NCI-H345 treated with DMSO at 0.1 percent for 48 hours (cell line): ENCODE results near the gene SPACA4.

ENCODE experiments used
- DNase-seq: peaks from one replicate; lab custom pipeline; 2025; ENCODE audit not compliant: unreplicated experiment; lab: John Stamatoyannopoulos, UW

Gene SPACA4

DNA sequence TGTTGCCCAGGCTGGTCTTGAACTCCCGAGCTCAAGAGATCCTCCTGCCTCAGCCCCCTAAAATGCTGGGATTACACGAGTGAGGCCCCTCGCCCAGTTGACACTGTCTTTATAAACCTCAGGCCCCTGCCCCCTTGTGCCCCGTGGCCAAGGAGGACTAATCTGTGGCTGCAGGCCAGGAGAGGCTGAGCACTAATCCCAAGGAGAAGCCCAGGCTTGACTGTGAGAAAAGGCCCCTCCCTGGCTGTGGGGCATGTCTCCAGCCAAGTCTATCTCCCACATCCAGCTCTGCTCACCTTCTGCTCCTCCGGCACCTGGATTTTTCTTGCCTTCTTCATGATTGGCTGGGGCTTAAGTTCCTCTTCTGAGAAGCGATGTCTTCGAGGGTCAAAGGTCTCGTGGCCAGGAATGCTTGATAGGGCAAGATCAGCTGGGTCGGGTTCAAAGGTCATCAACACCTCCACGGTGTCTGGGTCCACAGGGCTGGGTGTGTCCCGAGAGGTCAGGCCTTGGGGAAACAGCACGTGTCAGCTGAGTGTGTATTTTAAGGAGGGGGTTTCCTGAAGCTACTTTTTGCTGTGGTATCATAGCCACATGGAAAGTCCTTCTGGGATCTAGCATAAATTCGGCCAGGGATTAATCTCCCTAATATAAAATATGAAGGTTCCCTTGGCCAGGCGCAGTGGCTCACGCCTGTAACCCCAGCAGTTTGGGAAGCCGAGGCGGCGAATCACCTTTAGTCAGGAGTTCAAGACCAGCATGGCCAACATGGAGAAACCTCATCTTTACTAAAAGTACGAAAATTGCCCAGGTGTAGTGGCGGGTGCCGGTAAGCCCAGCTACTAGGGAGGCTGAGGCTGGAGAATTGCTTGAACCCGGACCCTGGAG, 26.9 kb downstream of the SPACA4 start:
- DNase-seq = no peak

DNA sequence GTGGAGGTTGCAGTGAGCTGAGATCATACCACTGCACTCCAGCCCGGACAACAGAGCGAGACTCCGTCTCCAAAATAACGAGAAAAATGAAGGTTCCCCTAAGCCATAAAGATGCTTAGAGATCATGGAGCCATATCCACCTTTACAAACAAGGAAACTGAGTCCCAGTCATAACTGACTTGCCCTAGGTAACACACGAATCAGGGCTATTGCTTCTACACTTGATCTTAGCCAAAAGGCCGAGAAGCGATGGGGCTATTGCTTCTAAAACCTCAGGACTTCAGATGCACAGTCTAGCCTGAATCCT, 27.4 kb downstream of the SPACA4 start:
- DNase-seq = no peak

DNA sequence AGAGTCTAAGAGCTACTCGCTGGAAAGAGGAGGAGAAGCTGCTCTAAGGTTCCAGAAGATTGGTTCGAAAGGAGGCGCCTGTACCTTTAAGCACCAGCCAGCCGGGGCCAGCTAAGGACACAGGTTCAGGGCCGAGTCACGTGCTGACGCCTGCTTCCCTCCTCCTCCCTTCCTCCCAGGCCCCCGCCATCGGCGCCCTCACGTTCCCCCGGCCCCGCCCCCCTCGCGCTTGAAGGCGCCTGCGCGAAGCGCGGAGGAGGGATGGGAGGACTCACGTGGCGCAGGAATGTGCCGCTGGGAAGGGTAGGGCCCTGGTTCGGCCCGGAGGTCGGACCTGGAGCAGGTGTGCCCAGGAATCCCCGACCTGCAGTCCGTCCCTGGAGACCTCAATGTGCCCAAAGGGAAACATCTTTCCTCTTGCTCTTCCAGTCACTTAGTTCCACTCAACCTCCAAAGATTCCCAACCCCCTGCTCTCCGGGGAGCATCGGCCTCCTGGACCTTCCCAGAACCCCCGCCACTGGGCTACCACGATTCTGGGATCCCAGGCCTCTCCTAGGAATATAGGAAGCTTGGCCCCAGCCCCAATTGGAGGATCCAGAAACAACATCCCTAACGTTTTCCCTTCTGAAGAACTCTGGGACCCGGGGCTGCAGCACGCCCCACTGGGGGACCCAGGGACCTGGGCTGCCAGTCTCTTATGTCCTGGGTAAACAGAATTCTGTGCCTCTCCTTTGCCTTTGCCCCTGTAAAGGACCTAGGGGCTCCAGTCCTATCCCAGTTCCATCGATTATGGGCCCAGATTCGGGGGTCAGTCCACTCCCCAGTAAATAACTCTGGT, 28.1 kb downstream of the SPACA4 start:
- peak; percentile 66 for DNase-seq

DNA sequence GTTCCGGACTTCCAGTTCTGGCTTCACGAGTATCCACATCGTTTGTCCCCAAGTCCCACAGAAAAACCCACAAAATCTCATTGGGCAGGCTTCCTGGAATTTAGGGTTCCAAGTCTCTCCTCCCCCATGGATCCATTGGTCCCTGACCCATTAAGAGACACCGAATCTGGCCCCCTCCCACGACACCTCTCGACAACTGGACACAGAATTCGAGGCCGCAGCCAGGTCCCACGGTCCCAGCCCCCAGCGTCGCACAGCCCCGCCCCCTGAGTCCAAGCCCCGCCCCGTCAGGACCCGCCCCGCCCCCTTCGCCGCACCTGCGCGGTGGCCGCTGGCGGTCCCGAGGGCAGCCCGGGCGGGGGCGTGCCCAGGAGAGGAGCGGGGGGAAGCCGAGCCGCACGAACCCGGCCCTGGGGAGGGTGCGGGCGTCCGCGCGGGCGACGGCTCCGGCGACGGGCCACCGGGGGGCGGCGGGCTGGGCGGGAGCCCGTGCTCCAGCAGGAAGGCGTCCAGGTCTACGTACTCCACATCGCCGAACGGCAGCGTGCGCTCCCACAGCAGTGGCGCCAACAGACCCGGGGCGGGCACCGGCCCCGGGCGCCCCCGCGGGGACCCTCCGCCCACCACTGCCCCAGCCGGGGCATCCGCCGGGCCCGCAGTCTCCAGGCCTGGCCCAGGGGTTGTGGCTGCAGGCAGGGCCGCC, 28.9 kb downstream of the SPACA4 start:
- no peak for DNase-seq

DNA sequence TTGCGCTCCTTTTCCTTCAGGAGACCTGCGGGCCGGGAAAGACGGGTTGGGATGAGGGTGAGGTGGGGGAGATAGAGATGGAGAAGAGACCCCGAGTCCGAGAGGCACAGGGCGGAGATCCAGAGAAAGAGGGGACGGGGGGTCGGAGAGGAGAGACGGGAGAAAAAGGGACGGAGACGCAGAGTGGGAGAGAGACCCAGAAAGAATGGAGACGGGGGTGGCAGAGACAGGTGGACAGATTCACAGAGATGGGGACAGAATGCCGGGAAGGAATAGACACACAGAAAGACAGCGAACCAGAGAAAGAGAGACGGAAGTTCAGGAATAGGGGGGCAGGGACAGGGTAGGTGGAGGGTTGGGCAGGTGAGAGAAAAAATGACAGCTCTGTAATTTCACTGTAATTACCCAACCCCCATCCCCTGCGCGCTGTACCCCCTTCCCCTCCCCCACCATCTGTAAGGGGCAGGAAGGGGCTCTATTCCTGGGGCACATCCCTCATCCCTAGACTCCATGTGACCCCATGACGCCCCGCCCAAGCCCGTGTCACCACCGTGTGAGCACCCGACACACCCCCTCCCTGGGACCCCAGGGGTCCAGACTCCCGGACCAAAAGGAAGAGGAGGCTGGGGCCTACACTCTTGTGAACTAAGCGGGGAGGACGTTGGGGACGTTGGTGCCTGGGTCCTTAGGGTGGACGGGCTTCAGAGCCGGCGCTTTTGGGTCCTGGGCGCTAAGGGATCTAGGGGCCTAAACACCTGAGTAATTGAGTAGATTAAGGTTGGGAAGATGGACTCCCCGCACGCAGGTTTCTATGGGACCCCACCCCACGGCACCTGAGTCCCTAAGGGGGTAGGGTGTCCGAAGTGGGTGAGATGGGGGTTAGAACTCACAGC, 29.7 kb downstream of the SPACA4 start:
- no peak for DNase-seq

DNA sequence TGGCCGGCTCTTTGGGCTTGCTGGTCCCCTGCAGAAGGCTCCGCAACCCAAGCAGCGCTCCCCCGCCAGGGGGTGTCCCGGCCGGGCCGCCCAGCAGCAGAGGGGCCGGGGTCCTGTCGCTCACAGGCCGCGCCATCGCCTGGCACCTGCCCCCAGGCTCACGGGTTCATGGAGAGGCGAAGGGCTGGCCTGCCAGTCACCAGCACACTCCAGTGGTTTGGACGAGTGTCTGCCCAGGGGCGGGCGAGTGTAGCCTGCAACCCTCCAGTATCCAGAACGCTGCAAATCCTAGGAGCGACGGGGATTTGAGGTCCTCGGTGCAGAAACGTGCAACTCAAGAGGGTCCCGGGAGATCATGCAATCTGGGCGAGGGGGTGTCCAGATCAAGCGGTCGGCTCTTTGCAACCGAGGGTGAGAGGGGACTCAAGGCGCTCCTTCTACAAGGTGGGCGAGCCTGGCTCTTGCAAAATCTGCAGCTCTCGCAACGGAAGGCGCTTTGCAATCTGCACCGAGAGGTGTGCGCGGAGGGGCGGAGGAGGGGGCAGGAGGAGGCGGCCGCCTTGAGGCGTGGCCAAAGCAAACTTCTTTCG, 30.4 kb downstream of the SPACA4 start, which contains the start of gene DBP:
TSS of gene DBP (minus strand) at position 521 of the 590 bp plus-strand sequence. CDS start at position 136, 385 bp downstream.
- DNase-seq = no peak

DNA sequence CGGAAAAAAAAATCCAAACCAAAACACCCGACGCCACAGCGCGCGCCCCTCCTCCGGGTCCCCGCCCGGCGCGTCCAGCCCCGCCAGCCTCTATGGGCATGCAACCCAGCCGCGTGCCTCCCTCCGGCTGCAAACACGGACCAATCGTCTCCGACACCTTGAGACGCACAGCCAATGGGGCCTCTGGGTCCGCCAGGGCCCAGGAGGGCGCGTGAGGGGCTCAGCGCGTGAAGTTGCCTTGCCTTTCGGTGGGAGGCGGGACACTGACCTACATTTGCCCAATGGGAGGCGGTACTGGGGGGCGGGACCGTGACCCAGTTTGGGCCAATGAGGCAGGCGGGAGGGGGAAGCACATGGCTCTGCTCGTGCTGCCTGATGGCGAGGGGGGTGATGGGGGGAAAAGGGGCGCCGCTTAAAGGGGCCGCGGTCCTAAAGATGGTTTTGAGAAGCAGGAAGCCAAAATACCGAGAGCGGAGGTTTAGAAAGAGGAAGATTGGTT, 31.0 kb downstream of the SPACA4 start:
- DNase-seq = peak; percentile 72

DNA sequence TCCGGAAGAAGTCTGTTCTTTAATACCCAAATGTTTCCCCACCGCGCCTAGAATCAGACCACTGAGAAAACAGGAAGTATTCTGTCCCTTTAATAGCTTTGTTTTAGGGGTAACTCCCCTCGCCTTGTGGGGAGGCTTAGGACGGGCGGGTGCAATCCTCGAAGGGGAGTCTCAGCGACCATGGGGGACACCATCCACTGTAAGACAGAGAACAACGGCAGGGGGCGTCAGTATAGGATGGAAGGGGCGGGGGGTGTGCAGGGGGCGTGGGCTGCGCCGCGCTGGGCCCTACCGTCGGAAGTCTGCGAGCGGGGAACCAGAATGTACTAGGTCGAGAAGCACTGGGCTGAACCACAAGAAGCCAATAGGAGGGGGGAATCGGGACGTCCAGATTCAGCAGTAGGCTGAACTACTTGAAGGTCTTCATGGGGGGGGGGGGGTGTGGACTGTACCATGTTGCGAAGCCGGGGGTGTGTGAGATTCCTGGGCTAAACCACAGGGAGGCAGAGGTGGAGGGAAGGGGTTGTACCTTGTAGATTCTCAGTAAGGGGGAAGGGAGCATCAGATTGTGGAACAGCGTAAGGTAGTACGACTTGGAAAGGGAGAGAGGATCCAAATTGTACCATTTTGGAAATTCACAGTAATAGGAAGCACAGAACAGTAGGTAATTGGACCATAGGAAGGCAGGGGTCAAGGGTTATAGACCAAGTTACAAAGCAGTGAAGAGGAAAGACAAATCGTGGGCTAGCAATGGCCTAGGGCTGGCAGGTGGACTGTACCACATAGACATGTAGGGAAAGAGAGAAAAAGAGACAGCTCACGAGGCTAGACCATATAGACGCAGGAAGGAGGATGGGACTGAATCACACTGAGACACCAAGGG, 31.6 kb downstream of the SPACA4 start:
- DNase-seq = peak; percentile 37

DNA sequence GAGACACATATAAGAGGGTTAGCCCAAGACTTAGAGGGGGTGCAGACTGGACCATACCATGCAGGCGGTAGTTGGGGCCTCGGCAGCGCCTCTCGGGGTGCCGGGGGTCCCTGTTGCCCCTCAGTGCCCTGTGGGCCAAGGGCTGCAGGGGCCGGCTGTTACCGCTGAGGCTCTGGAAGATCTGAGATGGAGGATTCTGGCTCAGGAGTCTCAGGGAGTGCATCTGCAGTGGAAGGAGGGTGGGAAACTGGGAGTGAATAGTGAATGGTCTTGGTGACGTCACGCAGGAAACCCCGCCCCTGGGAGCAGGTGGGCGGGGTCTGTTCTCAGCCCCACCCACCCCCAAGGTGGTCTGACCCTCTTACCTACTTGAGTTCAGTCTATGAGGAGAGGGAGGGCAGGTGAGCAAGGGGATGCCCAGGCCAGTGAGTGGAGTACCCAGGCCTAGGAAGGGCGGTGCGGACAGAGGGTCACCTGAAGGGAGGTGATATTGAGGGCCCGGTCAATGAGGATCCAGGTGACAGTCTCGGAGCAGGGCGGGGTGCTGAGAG, 32.4 kb downstream of the SPACA4 start:
- no peak for DNase-seq

DNA sequence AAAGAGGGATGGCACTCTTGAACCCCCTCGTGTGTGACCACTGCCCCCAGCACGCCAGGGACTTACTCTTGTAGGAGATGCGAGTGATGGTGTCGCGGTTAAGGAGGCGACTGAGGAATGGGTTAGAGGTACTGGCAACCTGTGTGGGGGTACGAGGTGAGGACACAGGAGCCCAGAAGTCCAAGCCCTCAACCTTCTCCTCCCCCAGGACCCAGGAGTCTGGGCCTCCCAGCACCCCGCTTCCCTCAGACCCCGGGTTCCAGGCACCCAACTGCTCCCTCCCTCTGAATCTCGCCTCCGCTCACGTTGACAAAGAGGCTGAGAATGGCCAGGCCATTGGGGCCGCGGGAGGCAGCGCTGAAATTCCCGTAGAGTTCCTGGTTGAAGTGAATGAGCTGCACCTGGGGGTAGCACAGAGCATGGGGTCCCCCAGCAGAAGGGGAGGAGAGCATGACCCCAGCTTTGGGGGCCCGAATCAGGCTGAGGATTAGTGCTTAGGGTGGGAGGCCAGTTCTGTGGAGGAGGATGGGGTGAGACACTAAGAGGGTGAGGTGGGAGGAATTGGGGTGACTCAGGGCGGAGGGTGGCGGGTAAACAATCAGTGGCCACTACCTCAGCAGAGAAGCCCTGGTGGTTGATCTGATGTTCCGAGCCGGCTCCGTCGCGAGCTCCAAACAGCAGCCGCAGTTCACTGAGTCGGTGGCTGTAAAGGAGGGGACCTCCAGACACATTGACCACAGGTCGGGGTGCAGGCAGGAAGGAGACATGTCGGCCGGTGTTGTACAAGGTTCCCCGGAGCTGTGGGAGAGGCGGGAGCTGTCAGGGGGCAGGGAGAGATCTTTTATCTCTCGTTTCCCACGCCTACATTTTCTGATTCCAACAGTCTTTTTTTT, 33.2 kb downstream of the SPACA4 start:
- DNase-seq = no peak

DNA sequence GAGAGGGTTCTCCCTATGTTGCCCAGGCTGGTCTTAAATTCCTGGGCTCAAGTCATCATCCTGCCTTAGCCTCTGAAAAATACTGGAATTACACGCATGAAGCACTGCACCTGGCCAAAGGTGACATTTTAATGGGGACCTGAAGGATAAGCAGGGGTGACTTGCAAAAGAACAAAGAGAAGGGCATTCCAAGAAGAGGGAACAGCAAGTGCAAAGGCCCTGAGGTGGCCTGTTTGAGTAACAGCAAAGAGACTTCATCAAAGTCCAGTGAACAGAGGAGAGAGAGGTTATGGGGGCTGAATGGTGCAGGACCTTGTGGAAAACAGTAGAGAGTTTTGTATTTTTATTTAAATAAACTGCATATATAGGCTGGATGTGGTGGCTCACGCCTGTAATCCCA, 35.3 kb downstream of the SPACA4 start:
- no peak for DNase-seq

DNA sequence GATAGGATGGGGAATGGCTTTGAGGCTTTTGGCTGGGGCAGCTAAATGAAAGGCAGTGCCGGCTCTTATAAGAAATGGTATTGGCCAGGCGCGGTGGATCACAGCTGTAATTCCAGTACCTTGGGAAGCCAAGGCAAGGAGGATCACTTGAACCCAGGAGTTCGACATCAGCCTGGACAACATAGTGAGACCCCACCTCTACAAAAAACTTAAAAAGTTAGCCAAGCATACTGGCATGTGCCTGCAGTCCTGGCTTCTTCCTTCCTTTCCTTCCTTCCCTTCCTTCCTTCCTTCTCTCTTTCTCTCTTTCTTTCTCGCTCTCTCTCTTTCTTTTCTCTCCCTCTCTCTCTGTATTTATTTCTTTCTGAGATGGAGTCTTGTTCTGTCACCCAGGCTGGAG, 36.3 kb downstream of the SPACA4 start:
- DNase-seq = no peak

DNA sequence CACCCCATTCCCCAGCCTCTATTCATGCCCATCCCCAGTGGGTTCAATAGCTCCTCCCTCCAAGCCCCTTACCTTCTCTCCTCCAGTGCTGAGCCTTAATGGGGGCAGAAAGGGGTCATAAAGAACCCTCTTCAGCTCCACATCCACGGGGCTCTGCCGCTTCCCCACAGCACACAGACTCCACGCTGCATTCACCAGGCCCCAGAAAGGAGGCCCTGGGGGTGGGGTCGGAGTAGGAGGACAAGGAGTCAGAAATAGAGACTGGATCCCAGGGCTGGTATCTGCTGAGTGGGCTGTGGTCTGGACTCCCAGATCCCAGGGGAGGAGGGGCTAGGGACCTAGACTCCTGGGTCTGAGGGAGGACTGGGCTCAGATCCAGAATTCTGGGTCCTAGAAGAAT, 37.8 kb downstream of the SPACA4 start:
- DNase-seq = no peak

DNA sequence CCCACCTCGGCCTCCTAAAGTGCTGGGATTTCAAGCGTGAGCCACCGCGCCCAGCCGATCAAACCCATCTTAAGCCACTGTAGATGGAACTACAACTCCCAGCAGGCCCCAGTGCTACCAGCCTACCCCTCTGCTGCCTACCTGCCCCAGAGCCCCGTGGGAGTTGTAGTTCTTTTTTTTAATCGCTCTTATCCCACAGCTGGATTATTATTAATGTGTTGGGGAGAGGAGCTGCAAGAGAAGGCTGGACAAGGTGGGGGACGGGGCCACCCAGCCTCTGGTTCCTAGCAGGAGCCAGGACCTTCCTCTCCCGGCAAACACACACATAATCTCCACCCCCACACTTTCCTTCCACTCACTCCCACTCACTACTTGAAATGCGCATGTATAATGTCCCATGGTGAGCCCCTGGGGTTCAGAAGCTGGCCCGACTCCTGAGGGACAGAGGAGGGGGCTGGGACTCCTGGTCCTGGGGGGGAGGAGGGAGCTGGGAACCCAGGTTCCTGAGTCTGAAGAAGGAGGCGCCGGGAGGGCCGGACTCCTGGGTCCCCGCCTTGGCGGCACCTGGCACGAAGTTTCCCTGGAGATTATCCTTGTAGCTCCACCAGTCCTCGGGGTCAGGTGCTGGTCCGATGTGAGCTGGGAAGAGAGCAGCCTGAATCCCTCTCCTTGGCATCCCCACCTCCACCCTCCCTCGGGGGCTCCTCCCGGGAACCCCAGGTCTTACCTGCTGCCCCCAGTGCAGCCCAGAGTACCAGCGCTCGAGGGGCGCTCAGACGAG, 38.5 kb downstream of the SPACA4 start:
- DNase-seq = peak; percentile 13

DNA sequence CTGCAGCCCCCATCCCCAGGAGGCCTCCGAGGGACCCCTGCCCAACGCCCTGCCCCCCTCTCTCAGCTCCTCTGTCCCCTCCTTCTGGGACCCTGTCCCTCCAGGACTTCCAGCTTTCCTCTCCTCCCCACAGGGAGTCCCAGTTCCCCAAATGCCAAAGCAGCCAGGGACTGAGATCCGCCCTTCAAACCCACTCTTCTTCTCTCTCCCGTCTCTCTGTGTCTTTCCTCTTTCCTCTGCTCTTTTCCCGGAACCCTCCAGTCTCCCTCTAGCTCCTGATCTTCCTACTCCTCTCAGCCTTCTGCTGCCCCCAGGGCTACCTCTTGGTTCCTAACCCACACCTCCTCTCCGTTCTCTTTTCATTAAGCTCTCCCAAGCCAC, 39.1 kb downstream of the SPACA4 start:
- no peak for DNase-seq

DNA sequence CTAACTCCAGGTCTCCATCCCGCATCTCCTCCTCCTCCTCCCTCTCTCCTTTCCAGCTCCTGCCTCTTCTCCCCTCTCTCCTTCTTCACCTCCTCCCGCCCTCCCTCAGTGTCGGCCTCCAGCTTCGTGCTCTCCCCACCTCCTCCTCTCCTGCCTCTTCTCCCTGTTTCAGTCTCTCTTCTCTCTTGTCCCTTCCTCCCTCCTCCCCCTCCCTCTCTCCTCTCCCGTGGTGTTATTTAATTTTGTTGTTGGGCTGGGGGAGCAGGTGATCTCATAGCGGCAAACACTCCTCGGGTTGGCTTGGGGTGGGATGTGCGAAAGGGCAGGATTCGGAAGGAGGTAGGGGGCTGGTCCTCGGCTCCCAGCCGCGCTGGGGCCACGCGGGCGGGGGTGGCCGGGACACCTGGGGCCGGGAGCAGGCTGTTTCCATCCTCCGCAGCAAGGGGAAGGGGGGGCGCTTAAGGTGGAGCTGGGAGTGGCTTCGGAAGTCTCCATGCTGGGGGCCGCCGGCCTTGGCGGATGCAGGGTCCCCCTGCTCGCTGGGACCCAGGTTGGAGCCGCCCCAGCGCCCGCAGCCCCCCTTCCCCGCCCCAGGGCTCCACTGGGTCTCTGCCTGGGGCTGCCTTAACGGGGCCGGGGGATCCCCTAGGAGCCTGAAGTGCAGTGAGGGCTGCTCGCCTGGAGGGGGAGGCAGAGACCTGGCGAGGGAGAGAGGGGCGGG, 39.6 kb downstream of the SPACA4 start, which contains the start of gene CA11:
TSS of gene CA11 (minus strand) at position 187 of the 721 bp plus-strand sequence. CDS start 555 bp downstream, outside the sequence.
- peak; percentile 71 for DNase-seq
